Parathyroid adenoma (tissue), 2 donors: ENCODE data around the gene NOC2L.
A peak's percentile ranks its signal among the peaks of the same experiment; 100 is the strongest.
"Not testable (repeated sequence)": the region's sequence is repeated elsewhere in the genome, so short reads cannot be mapped to it uniquely, and the experiment has no call there.

Experiments used
- H2AFZ ChIP-seq: fragments of 300-600 bp; sonication (generic); one replicate; pipeline ENCODE4 v1.7.0; 2017; ENCODE audit warnings: antibody characterized with exemption, mild to moderate bottlenecking
- H3K27ac ChIP-seq: fragments of 300-600 bp; sonication (generic); one replicate; pipeline ENCODE4 v1.7.0; 2017
- H3K27me3 ChIP-seq: fragments of 300-600 bp; sonication (generic); one replicate; pipeline ENCODE4 v1.7.0; 2017; ENCODE audit warnings: low read length; ENCODE audit not compliant: control insufficient read depth, insufficient read depth
- H3K36me3 ChIP-seq: fragments of 300-600 bp; sonication (generic); one replicate; pipeline ENCODE4 v1.7.0; 2017; ENCODE audit warnings: low read length; ENCODE audit not compliant: control insufficient read depth, insufficient read depth
- H3K4me1 ChIP-seq: fragments of 300-600 bp; sonication (generic); one replicate; pipeline ENCODE4 v1.7.0; 2017; ENCODE audit warnings: control low read depth
- H3K4me2 ChIP-seq: fragments of 300-600 bp; sonication (generic); one replicate; pipeline ENCODE4 v1.7.0; 2017; ENCODE audit warnings: low read length
- H3K4me3 ChIP-seq: fragments of 300-600 bp; sonication (generic); one replicate; pipeline ENCODE4 v1.7.0; 2017; ENCODE audit warnings: low read depth, low read length
- H3K79me2 ChIP-seq: fragments of 300-600 bp; sonication (generic); one replicate; pipeline ENCODE4 v1.7.0; 2017; ENCODE audit warnings: control low read depth
- H3K9ac ChIP-seq: fragments of 300-600 bp; sonication (generic); one replicate; pipeline ENCODE4 v1.7.0; 2017; ENCODE audit warnings: mild to moderate bottlenecking
- H3K9me3 ChIP-seq: fragments of 300-600 bp; sonication (generic); one replicate; pipeline ENCODE4 v1.7.0; 2017; ENCODE audit warnings: low read length; ENCODE audit not compliant: control insufficient read depth
- CTCF ChIP-seq: fragments of 300-600 bp; sonication (generic); IDR thresholded peaks from one replicate; pipeline ENCODE4 v1.7.0; 2017; ENCODE audit warnings: antibody characterized with exemption, mild to moderate bottlenecking
- donor health status: primary hyperparathyroidism.

NOC2L gene

DNA sequence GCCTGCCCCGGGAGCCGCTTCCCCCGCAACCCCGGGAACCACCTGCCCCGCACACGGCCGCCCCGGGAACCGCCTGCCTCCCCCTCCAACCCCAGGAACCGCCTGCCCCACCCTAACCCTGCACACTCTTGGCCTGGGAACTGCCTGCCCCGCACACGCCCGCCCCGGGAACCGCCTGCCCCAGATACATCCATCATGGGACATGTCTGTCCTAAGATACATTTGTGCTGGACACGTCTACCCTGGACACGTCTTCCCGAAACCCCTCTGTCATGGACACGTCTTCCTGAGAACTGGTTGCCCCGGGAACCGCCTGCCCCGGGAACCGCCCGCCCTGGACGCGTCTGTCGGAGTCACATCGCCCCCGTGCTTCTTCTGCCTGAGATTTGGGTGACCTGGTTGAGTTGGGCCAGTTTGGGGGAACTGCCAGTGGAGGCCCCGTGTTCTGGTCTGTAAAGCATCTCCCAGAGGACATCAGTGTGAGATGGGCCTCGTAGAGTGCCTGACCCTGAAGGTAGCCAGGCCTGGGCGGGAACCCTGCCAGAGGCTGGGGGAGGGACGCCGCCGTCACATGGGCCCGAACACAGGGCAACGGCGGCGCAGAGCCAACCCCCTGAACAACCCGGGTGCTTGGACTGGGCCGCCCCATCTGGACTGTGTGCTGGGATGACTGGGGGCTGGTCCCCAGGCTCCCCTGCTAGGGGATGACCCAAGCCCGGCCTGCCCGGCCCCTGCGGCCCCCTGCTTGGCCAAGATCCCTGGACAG, 19.2 kb upstream of the NOC2L start:
- Histone ChIP-seq H3K4me3 (no peak overlapping the region), H3K79me2 (no peaks in the 10 kb centered on the region), H3K9me3 (no peaks in the 10 kb centered on the region), H3K9ac (no peak overlapping the region), H3K36me3 (no peaks in the 10 kb centered on the region), H3K27me3 (no peaks in the 10 kb centered on the region), H3K4me2 (no peak overlapping the region), H3K4me1 (no peaks in the 10 kb centered on the region), H3K27ac (no peak overlapping the region), H2AFZ (no peak overlapping the region)
- no peak for TF ChIP-seq CTCF

- not testable (repeated sequence) for H3K9me3 ChIP-seq, H3K4me3 ChIP-seq, H3K27ac ChIP-seq, H3K27me3 ChIP-seq, H3K4me1 ChIP-seq, H3K79me2 ChIP-seq, H3K36me3 ChIP-seq, H2AFZ ChIP-seq, H3K9ac ChIP-seq, H3K4me2 ChIP-seq
These were observed 17.7 kb upstream of the NOC2L start for GRCh38 chr1:976791-977190.

GRCh38 chr1:975896-976683, 17.0 kb upstream of the NOC2L start:
- peak; percentile 42 for TF ChIP-seq CTCF
- H3K4me1 ChIP-seq = no peaks in the 10 kb centered on the region
- no peak overlapping the region for H2AFZ ChIP-seq
- no peaks in the 10 kb centered on the region for H3K79me2 ChIP-seq
- H3K9me3 ChIP-seq = no peaks in the 10 kb centered on the region
- H3K4me2 ChIP-seq = peak overlapping the region; percentile 81
- H3K4me3 ChIP-seq = peak overlapping the region; percentile 51
- no peaks in the 10 kb centered on the region for H3K27me3 ChIP-seq
- H3K9ac ChIP-seq = no peak overlapping the region
- no peak overlapping the region for H3K27ac ChIP-seq
- H3K36me3 ChIP-seq = no peaks in the 10 kb centered on the region

- H3K36me3 ChIP-seq = no peaks in the 10 kb centered on the region
- no peak overlapping the region for H3K9ac ChIP-seq
- no peaks in the 10 kb centered on the region for H3K9me3 ChIP-seq
- H3K4me1 ChIP-seq = no peaks in the 10 kb centered on the region
- H3K27ac ChIP-seq = no peak overlapping the region
- H3K79me2 ChIP-seq = no peaks in the 10 kb centered on the region
- H3K27me3 ChIP-seq = no peaks in the 10 kb centered on the region
- TF ChIP-seq CTCF = no peak
- peak overlapping the region; percentile 81 for H3K4me2 ChIP-seq
- no peak overlapping the region for H2AFZ ChIP-seq
- no peak overlapping the region for H3K4me3 ChIP-seq
These were observed 16.3 kb upstream of the NOC2L start for GRCh38 chr1:975365-975764.

- no peaks in the 10 kb centered on the region for H3K4me1 ChIP-seq
- no peaks in the 10 kb centered on the region for H3K79me2 ChIP-seq
- H3K27ac ChIP-seq = no peak overlapping the region
These were observed 15.8 kb upstream of the NOC2L start for GRCh38 chr1:974687-975328.

More at GRCh38 chr1:974687-975328, 15.8 kb upstream of the NOC2L start:
- Histone ChIP-seq H3K36me3 (no peaks in the 10 kb centered on the region), H2AFZ (no peak overlapping the region), H3K9me3 (no peaks in the 10 kb centered on the region), H3K4me3 (no peak overlapping the region), H3K27me3 (no peaks in the 10 kb centered on the region), H3K9ac (no peak overlapping the region), H3K4me2 (no peak overlapping the region)
- no peak for TF ChIP-seq CTCF
